GM12875 (cell line): ENCODE results near the gene TMEM40.

Source experiments
- H3K4me3 ChIP-seq: one replicate; pipeline ENCODE4 v1.5.1; 2011; ENCODE audit warnings: low read depth, low read length, control low read depth
- TF ChIP-seq, protein P1 (sequence below): IDR thresholded peaks from 2 replicates; pipeline ENCODE4 v1.5.1; 2011; ENCODE audit warnings: low read depth, mild to moderate bottlenecking, control low read depth, inconsistent platforms, low read length, moderate library complexity, borderline replicate concordance; ENCODE audit not compliant: insufficient read depth

The TMEM40 gene

DNA sequence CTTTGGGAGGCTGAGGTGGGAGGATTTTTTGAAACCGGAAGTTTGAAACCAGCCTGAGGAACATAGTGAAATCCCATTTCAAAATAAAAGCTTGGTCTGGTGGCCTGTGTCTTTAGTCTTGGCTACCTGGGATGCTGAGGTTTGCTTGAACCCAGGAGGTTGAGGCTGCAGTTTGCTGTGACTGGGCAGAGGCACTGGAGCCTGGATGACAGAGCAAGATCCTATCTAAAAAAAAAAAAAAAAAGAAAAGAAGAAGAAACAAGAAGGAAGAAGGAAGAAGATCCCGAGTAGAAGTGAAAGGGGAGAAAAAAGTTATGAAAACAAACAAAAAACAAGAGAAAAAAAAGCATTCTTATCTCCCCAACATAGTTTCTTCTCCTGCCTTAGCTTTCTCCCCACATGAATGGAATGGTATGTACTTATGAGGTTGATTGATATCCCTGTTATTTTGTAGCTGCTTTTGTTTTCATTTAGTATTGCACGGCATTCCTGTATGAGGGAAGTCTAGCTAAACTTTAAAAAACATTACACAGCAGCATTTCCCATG is 42.4 kb downstream of the TMEM40 start:
- TF ChIP-seq, protein P1, sequence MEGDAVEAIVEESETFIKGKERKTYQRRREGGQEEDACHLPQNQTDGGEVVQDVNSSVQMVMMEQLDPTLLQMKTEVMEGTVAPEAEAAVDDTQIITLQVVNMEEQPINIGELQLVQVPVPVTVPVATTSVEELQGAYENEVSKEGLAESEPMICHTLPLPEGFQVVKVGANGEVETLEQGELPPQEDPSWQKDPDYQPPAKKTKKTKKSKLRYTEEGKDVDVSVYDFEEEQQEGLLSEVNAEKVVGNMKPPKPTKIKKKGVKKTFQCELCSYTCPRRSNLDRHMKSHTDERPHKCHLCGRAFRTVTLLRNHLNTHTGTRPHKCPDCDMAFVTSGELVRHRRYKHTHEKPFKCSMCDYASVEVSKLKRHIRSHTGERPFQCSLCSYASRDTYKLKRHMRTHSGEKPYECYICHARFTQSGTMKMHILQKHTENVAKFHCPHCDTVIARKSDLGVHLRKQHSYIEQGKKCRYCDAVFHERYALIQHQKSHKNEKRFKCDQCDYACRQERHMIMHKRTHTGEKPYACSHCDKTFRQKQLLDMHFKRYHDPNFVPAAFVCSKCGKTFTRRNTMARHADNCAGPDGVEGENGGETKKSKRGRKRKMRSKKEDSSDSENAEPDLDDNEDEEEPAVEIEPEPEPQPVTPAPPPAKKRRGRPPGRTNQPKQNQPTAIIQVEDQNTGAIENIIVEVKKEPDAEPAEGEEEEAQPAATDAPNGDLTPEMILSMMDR = no peak
- no peak overlapping the region for H3K4me3 ChIP-seq

- H3K4me3 ChIP-seq = no peak overlapping the region
- TF ChIP-seq, protein P1 = no peak
Measured at GRCh38 chr3:12714278-12714677, 44.8 kb downstream of the TMEM40 start.

- no peak overlapping the region for H3K4me3 ChIP-seq
- TF ChIP-seq, protein P1 = no peak
Measured at GRCh38 chr3:12710062-12710461, 49.0 kb downstream of the TMEM40 start.

DNA sequence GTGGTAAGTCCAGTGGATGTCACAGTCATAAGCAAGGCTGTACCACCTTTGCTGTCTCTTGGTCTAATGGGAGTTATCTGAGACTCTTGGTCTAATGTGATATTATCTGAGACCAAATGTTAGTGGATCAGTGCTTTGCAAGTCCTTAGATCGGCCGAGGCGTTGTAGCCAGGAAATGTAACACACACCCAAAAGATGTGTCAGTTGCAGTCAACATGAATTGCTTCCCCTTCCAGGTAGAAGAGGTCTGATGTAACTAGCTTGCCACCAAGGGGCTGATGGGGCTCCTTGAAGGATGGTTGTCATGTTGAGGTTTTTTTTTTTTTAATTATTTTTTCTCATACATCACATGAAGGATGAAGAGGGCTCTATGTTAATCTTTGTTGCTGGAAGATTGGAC is 49.7 kb downstream of the TMEM40 start:
- TF ChIP-seq, protein P1 = no peak
- no peak overlapping the region for H3K4me3 ChIP-seq

DNA sequence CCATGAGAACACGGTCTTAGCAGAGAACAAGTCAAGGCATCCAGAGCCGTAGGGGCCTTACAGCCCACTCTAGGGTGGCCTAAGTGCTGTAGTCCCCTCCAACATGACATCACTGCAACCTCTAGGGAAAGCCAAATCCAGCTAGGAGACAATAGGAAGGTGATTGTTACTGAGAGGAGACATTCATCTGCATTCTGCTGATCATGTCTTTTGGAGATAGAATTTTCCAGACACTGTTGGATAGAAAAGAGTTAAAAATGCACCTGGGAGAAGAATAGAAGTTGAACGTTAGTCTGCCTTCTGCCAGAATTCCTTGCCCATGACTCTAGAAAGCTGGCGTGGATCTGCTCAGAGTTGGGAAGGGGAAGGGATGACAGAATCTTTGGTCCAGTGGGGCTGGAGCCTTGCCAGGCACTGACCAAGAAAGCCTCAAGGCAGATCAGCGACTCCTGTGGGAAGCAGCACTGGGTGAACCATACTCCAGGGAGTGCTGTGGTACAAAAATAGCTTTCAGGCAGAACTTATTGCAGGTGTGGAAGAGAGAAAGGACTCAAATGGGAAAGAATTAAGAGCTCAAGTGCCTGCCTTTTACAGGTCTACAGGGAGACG is 50.4 kb downstream of the TMEM40 start:
- H3K4me3 ChIP-seq = no peak overlapping the region
- TF ChIP-seq, protein P1 = no peak

DNA sequence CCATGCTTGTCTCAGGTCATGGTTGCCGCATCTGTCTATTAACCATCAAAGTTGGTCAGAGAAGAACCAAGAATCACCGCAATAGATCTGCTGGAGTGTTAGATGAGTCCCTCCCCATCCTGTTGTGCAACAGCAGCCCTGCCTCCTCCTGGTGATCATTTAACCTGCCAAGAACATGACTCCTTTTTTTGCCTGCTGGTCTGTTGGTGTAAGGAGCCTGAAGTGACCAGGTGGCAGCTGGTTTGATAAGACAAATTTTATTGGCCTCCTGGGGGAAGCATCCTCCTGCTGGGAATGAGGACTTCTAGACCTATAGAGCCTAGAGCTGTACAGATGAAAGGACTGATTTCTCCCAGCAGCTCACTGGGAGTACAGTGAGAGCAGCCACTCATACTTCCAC is 51.6 kb downstream of the TMEM40 start:
- TF ChIP-seq, protein P1 = no peak
- no peak overlapping the region for H3K4me3 ChIP-seq

DNA sequence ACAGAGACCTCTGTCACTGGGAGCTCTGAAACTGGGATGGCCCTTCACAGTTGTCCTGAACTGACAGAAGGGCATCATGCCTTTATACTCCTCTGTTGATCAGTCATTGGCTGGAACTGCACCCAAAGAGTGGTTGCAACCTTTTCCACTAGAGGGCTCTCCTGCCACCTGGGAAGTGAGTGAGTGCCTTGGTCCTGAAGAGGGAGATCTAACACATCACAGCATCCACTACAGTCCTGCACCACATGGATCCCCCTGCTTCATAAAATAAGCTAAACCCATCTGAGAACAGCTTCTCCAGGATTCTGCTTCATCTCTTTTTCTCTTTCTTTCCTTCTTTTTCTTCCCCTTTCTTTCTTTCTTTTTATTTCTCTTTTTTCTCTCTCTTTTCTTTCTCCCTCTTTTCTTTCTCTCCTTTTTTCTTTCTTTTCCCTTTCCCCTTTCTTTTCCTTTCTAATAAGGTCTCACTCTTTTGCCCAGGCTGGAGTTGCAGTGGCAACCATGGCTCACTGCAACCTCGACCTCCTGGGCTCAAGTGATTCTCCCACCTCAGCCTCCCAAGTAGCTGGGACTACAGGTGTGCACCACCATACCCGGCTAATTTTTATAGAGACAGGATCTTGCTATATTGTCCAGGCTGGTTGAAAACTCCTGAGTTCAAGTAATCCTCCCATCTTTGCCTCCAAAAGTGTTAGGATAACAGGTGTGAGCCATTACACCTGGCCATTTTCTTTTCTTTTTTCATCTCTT is 52.4 kb downstream of the TMEM40 start:
- no peak overlapping the region for H3K4me3 ChIP-seq
- TF ChIP-seq, protein P1 = peak; percentile 84
